Measurements from ENCODE around the gene INPP5J. TPM values are rescaled to one million over a fixed set of nuclear protein-coding genes. Genes with fewer than 3 reads are reported as not detected.
"Not testable (repeated sequence)": the region's sequence is repeated elsewhere in the genome, so short reads cannot be mapped to it uniquely, and the experiment has no call there.

Gene INPP5J
- total RNA-seq, 1 donor from 2014 or later: 4.6 TPM

DNA sequence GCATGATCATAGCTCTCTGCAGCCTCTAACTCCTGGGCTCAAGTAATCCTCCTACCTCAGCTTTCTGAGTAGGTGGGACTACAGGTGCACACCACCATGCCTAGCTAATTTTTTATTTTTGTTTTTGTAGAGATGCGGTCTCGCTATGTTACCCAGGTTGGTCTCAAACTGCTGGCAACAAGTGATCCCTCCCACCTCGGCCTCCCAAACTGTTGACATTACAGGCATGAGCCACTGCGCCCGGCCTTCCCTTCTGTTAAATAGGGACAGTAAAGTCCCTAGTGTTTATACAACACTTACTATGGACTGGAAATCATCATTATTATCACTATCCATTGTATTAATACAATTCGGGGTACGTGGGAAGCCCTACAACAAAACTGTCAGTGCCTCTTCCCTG, 28.0 kb upstream of the INPP5J start:
- no peaks in the 10 kb centered on the region for H3K9me3 ChIP-seq
- no peak for TF ChIP-seq CTCF (IDR thresholded peaks at IDR 0.05)
- ATAC-seq: no peak
- intact Hi-C loops (cut with DNase I): no loop called here
- no peak for DNase-seq
- no peak overlapping the region for H3K4me3 ChIP-seq
- H3K27me3 ChIP-seq (ENCODE audit: low read depth): no peaks in the 10 kb centered on the region
- H3K27ac ChIP-seq: no peak overlapping the region
- H3K36me3 ChIP-seq: peaks cover 100% of the 10 kb centered on the region
- no peaks in the 10 kb centered on the region for H3K4me1 ChIP-seq

DNA sequence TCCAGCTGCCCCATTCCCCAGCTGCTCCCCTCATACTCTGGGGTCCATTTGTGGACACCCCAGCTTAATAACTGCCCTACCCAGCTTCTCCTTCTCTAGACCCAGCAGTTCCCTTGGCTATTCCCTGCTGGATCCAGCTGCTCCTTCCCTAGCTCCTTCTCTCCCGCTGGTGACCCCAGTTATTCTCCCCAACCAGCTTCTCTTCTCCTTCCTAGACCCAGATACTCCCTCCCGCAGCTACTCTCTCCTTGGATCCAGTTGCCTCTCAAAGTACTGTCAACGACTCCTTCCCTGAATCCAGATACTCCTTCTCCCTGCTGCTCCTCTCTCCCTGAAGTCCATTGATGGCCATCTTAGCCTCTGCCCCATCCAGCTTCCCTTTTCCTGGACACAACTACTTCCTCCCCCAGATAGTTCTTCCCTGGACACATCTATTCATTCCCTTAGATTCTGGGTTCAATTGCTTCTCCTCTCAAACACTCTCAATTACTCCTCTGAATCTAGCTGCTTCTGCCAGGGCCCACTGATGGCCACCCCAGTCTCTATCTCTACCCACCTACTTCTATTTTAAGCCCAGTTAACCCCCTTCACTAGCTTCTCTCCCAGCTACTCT, 27.0 kb upstream of the INPP5J start:
- no peaks in the 10 kb centered on the region for H3K4me1 ChIP-seq
- no peaks in the 10 kb centered on the region for H3K9me3 ChIP-seq
- intact Hi-C loops (cut with DNase I): no loop called here
- ATAC-seq (no peak), DNase-seq (no peak)
- H3K27ac ChIP-seq: no peak overlapping the region
- H3K4me3 ChIP-seq: no peak overlapping the region
- peaks cover 95% of the 10 kb centered on the region for H3K36me3 ChIP-seq
- H3K27me3 ChIP-seq (ENCODE audit: low read depth): no peaks in the 10 kb centered on the region
- TF ChIP-seq CTCF (IDR thresholded peaks at IDR 0.05): no peak

DNA sequence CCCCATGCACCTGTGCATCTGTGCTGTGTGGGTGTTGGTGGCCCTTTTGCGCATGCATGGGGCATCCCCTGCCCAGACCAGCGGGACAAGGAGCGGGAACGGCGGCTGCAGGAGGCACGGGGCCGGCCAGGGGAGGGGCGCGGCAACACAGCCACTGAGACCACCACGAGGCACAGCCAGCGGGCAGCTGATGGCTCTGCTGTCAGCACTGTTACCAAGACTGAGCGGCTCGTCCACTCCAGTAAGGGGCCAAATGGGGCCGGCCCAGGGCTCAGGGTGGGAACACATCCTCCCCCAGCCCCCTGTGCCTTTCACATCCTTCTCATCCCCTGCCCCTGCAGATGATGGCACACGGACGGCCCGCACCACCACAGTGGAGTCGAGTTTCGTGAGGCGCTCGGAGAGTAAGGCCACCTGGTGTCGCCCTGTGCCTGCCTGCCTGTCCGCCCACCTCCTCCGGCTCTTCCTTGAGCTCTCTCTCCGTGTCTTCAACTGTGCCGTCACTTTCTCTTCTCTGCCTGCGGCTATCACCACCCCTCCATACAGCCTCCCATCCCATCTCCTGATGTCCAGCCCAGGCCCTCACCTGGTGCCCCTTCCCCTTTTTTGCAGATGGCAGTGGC, 26.0 kb upstream of the INPP5J start:
- intact Hi-C loops (cut with DNase I): no loop called here
- no peaks in the 10 kb centered on the region for H3K9me3 ChIP-seq
- H3K4me1 ChIP-seq: no peaks in the 10 kb centered on the region
- H3K27me3 ChIP-seq (ENCODE audit: low read depth): no peaks in the 10 kb centered on the region
- H3K4me3 ChIP-seq: no peak overlapping the region
- TF ChIP-seq CTCF (IDR thresholded peaks at IDR 0.05): no peak
- DNase-seq (no peak), ATAC-seq (no peak)
- peaks cover 90% of the 10 kb centered on the region for H3K36me3 ChIP-seq
- H3K27ac ChIP-seq: no peak overlapping the region

DNA sequence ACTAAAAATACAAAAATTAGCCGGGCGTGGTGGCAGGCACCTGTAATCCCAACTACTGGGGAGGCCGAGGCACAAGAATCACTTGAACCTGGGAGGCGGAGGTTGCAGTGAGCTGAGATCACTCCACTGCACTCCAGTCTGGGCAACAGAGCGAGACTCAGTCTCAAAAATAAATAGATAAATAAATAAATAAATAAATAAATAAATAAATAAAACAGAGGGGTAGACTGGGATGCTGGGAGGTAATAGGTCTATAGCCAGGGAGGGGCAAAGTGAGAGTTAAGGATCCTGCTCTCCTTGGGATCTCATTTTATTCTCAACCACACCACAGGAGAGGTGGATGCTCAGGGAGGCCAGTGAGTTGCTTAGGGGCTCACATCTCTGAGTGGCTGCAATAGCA, 25.2 kb upstream of the INPP5J start:
- ATAC-seq; H3K27ac ChIP-seq; H3K9me3 ChIP-seq; DNase-seq; H3K4me3 ChIP-seq; H3K4me1 ChIP-seq; intact Hi-C loops (cut with DNase I); H3K27me3 ChIP-seq (ENCODE audit: low read depth): not testable (repeated sequence)
- peaks cover 82% of the 10 kb centered on the region for H3K36me3 ChIP-seq

DNA sequence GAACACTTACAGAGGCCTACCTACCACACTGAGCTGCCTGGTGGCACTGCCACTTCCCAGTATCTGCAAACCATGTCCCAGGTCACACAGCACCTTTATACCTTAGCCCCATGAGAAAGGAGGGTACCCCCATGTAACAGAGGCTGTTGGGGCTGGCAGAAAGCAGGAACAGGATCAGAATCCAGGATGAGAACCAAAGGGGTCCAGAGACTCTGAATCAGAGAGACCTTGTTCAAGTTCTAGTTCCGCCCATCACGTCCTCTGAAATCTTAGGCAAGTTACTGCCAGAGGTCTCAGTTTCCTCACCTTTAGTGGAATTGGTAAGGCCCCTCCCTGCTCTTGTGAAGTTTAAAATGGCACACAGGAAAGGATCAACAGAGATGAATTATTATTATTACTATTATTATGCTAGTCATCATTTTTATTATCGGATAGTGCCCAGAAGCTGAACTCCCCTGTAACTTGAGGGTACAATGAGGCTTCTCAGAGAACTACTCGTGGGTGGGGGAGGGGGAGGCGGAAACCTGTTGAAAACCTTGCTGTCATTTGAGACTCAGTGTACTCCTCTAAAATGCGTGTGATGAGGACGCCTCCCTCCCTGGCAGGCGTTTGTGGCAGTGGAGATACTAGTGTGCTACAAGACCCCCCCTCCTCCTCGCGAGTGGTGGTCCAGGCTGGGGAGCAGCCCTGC, 24.7 kb upstream of the INPP5J start:
- no peak for ATAC-seq
- no peak for TF ChIP-seq CTCF (IDR thresholded peaks at IDR 0.05)
- Histone ChIP-seq H3K9me3 (no peaks in the 10 kb centered on the region), H3K27me3 (ENCODE audit: low read depth) (no peaks in the 10 kb centered on the region), H3K27ac (no peak overlapping the region), H3K4me3 (no peak overlapping the region), H3K36me3 (peaks cover 76% of the 10 kb centered on the region), H3K4me1 (no peaks in the 10 kb centered on the region)
- DNase-seq: no peak
- intact Hi-C loops (cut with DNase I): no loop called here

DNA sequence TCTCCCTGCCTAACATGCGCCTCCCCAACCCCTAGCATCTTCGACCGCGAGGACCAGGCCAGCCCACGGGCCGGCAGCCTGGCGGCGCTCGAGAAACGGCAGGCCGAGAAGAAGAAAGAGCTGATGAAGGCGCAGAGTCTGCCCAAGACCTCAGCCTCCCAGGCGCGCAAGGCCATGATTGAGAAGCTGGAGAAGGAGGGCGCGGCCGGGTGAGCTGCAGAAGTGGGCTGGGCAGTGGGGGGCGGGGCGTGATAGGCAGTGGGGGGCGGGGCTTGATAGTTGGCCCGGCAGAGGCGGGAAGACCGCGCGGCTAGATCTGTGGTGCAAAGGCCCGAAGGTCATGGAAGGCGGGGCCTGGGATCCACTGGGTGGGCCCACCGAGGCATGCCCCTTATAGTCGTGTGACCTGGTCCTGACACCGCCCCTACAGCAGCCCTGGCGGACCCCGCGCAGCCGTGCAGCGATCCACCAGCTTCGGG, 24.1 kb upstream of the INPP5J start:
- H3K27ac ChIP-seq: no peak overlapping the region
- intact Hi-C loops (cut with DNase I): no loop called here
- no peaks in the 10 kb centered on the region for H3K9me3 ChIP-seq
- H3K36me3 ChIP-seq: peaks cover 71% of the 10 kb centered on the region
- TF ChIP-seq CTCF (IDR thresholded peaks at IDR 0.05): no peak
- no peak overlapping the region for H3K4me3 ChIP-seq
- no peaks in the 10 kb centered on the region for H3K4me1 ChIP-seq
- ATAC-seq: no peak
- no peaks in the 10 kb centered on the region for H3K27me3 ChIP-seq (ENCODE audit: low read depth)
- no peak for DNase-seq
